ENCODE measurements around the gene WNT9B. TPM values are rescaled to one million over a fixed set of nuclear protein-coding genes. Genes with fewer than 3 reads are reported as not detected.
A peak's percentile ranks its signal among the peaks of the same experiment; 100 is the strongest.

The WNT9B gene
- total and polyA plus RNA-seq, 5 donors from 2014 or later, result not detected

DNA sequence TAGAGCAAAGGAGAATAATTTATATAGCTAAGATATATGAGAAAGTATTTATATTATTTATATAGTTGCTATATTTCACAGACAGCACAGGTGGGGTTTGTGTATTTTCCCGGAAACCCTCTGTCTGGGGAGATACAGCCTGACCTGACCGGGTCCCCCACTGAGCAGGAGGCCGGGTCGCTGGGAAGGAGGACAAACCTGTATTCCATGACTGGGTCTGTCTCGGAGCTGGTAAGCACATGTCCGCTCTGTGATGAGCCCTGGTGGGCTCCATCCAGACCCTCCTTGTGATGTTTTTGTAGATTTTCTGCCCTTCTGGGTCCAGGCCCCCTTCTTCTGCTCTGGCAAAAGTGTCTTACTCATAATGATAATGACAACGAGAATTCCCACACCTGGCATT, 27.7 kb downstream of the WNT9B start:
- Mint-ChIP-seq H3K27ac (no peak overlapping the region), H3K27me3 (no peaks in the 10 kb centered on the region), H3K4me1 (no peaks in the 10 kb centered on the region), H3K36me3 (no peaks in the 10 kb centered on the region), H3K9me3 (peaks cover 0 to 1% (median 0%) of the 10 kb centered on the region in 7 donors), H3K4me3 (no peak overlapping the region)
- ATAC-seq (ENCODE audit: low read depth in 2 of 2), result no peak
- no peaks in the 10 kb centered on the region for H3K27me3 ChIP-seq (ENCODE audit: control insufficient read depth, insufficient read depth, low read length)
- no peaks in the 10 kb centered on the region for H3K4me1 ChIP-seq (ENCODE audit: control insufficient read depth, insufficient read depth, low read length, poor library complexity, severe bottlenecking)
- H3K9me3 ChIP-seq (ENCODE audit: control insufficient read depth in 2 of 2, low read length in 2 of 2), result no peaks in the 10 kb centered on the region
- no peak for DNase-seq
- no peak overlapping the region for H3K27ac ChIP-seq (ENCODE audit: insufficient read depth, low read length, poor library complexity, severe bottlenecking)
- H3K36me3 ChIP-seq (ENCODE audit: control insufficient read depth, insufficient read depth, low read length), result no peaks in the 10 kb centered on the region
- no peak overlapping the region for H3K4me3 ChIP-seq (ENCODE audit: low read depth, low read length)

DNA sequence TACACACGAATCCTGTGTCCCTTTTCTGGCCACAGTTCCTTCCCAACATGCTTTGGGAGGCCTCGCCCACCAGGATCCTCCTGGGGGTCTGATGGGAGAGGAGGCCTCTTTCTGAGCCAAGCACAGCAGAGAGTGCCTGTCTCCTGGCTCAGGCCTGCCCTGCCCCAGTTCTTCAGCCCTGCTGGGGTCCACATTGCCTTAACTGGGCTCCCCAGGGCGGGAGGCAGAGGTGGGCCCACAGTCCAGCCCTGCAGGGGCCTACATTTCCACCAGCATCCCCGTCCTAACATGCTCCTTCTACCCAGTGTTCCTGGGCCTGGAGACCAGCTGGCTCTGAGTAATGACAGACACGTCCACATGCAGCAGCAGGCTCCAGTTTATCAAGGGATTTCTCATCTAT, 29.6 kb downstream of the WNT9B start:
- Histone ChIP-seq H3K27ac (ENCODE audit: insufficient read depth, low read length, poor library complexity, severe bottlenecking) (no peak overlapping the region), H3K4me1 (ENCODE audit: control insufficient read depth, insufficient read depth, low read length, poor library complexity, severe bottlenecking) (no peaks in the 10 kb centered on the region), H3K27me3 (ENCODE audit: control insufficient read depth, insufficient read depth, low read length) (no peaks in the 10 kb centered on the region), H3K9me3 (ENCODE audit: control insufficient read depth in 2 of 2, low read length in 2 of 2) (no peaks in the 10 kb centered on the region), H3K36me3 (ENCODE audit: control insufficient read depth, insufficient read depth, low read length) (no peaks in the 10 kb centered on the region), H3K4me3 (ENCODE audit: low read depth, low read length) (no peak overlapping the region)
- DNase-seq (no peak), ATAC-seq (ENCODE audit: low read depth in 2 of 2) (no peak)
- Mint-ChIP-seq H3K27me3 (peaks cover 5% of the 10 kb centered on the region), H3K36me3 (no peaks in the 10 kb centered on the region), H3K4me3 (no peak overlapping the region), H3K27ac (no peak overlapping the region), H3K9me3 (peaks cover 0 to 1% (median 0%) of the 10 kb centered on the region in 7 donors), H3K4me1 (no peaks in the 10 kb centered on the region)

DNA sequence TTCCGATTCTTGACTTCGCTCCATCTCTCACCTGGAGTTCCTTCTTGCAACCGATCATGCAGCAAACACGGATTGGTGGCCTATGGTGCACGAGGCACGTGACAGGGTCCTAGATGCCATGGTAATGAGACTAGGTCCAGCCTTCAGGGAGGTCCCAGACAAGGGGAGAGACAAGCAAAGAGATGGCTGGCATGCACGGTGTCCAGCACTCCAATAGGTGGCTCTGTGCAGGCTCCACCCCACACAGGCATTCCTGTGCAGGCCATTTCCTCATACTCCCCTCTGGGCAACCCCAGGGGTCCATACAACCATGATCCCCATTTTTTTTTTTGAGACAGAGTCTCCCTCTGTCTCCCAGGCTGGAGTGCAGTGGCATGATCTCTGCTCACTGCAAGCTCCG, 31.3 kb downstream of the WNT9B start:
- Histone ChIP-seq H3K27ac (ENCODE audit: insufficient read depth, low read length, poor library complexity, severe bottlenecking) (no peak overlapping the region), H3K36me3 (ENCODE audit: control insufficient read depth, insufficient read depth, low read length) (no peaks in the 10 kb centered on the region), H3K4me1 (ENCODE audit: control insufficient read depth, insufficient read depth, low read length, poor library complexity, severe bottlenecking) (no peaks in the 10 kb centered on the region), H3K4me3 (ENCODE audit: low read depth, low read length) (no peak overlapping the region), H3K27me3 (ENCODE audit: control insufficient read depth, insufficient read depth, low read length) (no peaks in the 10 kb centered on the region), H3K9me3 (ENCODE audit: control insufficient read depth in 2 of 2, low read length in 2 of 2) (no peaks in the 10 kb centered on the region)
- no peak for DNase-seq
- Mint-ChIP-seq H3K36me3 (no peaks in the 10 kb centered on the region), H3K4me3 (no peak overlapping the region), H3K9me3 (peaks cover 0 to 1% (median 0%) of the 10 kb centered on the region in 7 donors), H3K27ac (no peak overlapping the region), H3K27me3 (peaks cover 5% of the 10 kb centered on the region), H3K4me1 (no peaks in the 10 kb centered on the region)
- no peak for ATAC-seq (ENCODE audit: low read depth in 2 of 2)

DNA sequence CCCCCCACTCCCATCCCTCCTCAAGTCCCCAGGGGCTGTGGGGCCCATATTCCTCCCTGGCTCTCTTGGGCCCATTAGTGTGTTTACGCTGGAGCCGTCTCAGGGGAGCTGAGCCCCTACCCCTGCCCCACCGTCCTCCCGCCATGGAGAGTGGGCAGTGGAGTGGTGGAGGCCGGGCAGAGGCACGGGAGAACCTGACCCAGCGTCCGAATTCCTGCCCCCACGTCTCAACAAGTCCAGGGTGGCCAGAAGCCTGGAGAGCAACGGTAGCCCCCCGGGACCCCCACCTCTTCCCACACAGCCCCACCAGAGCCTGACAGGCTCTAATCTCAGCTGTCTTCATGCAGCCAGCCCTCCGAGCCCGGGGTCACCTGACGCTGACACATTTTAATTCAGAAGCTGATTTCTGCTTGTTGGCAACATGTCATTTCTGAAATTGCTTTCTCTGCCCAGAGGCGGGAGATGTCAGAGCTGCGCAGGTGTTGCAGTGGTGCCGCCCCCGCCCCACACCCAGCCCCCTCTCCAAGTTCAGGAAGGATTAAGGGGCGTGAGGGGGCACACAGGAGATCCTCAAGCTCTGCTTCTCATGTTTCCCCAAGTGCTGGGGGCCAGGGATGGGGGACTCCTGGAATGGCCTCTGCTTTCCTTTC, 32.6 kb downstream of the WNT9B start:
- ATAC-seq (ENCODE audit: low read depth in 2 of 2), result no peak
- no peak overlapping the region for H3K4me3 ChIP-seq (ENCODE audit: low read depth, low read length)
- Mint-ChIP-seq H3K4me1 (no peaks in the 10 kb centered on the region), H3K27ac (no peak overlapping the region), H3K27me3 (peaks cover 10% of the 10 kb centered on the region), H3K9me3 (peaks cover 0 to 1% (median 0%) of the 10 kb centered on the region in 7 donors), H3K36me3 (no peaks in the 10 kb centered on the region), H3K4me3 (no peak overlapping the region)
- H3K27me3 ChIP-seq (ENCODE audit: control insufficient read depth, insufficient read depth, low read length), result no peaks in the 10 kb centered on the region
- DNase-seq, result no peak
- H3K4me1 ChIP-seq (ENCODE audit: control insufficient read depth, insufficient read depth, low read length, poor library complexity, severe bottlenecking), result no peaks in the 10 kb centered on the region
- no peaks in the 10 kb centered on the region for H3K36me3 ChIP-seq (ENCODE audit: control insufficient read depth, insufficient read depth, low read length)
- H3K9me3 ChIP-seq (ENCODE audit: control insufficient read depth in 2 of 2, low read length in 2 of 2), result no peaks in the 10 kb centered on the region
- H3K27ac ChIP-seq (ENCODE audit: insufficient read depth, low read length, poor library complexity, severe bottlenecking), result no peak overlapping the region

DNA sequence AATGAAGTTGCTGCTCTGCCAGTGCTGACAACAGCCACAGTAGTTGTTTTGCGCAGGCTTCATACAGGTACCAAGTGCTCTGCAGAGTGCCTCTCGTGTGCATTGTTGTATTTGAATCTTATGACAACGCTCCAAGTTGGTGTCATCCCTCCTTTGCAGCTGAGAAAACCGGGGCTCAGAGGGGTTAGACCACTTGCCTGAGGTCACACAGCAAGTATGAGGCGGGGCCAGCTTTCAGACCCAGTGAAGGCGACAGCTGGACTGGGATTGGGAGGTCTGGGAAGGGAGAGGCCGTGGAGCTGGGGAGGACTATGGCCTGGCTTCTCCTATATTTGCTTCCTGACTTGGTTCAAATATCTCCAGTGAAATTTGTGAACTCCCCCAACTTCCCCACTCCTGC, 33.2 kb downstream of the WNT9B start:
- Histone ChIP-seq H3K4me1 (ENCODE audit: control insufficient read depth, insufficient read depth, low read length, poor library complexity, severe bottlenecking) (no peaks in the 10 kb centered on the region), H3K36me3 (ENCODE audit: control insufficient read depth, insufficient read depth, low read length) (no peaks in the 10 kb centered on the region), H3K27ac (ENCODE audit: insufficient read depth, low read length, poor library complexity, severe bottlenecking) (no peak overlapping the region), H3K4me3 (ENCODE audit: low read depth, low read length) (no peak overlapping the region), H3K27me3 (ENCODE audit: control insufficient read depth, insufficient read depth, low read length) (no peaks in the 10 kb centered on the region), H3K9me3 (ENCODE audit: control insufficient read depth in 2 of 2, low read length in 2 of 2) (no peaks in the 10 kb centered on the region)
- no peaks in the 10 kb centered on the region for H3K4me1 Mint-ChIP-seq
- no peak overlapping the region for H3K27ac Mint-ChIP-seq
- H3K27me3 Mint-ChIP-seq, result peaks cover 10% of the 10 kb centered on the region
- DNase-seq (no peak), ATAC-seq (ENCODE audit: low read depth in 2 of 2) (no peak)
- no peaks in the 10 kb centered on the region for H3K36me3 Mint-ChIP-seq
- no peak overlapping the region for H3K4me3 Mint-ChIP-seq
- peaks cover 0 to 1% (median 0%) of the 10 kb centered on the region in 7 donors for H3K9me3 Mint-ChIP-seq

DNA sequence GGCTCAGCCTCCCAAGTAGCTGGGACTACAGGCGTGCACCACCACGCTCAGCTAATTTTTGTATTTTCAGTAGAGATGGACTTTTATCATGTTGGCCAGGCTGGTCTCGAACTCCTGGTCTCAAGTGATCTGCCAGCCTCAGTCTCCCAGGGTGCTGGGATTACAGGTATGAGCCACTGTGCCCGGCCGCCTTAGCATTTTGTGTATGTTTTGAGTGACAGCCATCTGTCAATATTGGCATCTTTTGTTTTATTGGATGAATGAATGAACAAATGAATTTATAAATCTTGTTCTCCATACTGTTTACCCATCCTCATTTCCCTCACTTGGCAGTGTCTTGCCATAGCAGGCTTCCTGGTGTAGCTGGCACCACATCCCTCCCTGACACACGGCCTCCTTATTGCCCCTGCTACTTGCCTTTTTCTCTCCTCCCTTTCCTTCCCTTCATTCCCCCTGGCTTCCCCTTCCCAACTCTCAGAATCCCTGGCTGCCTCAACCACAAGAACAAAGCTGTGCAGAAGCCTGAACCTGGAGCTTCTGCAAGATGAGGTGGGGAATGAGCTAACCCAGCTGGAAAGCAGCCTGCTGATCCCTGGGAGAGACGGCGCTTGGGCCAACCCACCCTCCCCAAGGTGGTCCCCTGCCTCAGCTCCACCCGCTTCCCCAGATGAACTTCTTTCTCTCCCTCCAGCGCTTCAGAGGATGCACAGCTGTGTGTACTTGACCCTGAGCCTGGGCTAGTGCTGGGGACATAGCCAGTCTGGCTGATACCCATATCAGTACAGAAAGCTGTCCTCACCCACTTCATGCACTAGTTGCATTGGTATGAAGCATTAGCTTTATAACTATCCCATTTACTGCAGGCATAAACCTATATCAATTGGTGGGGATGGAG, 34.3 kb downstream of the WNT9B start:
- Mint-ChIP-seq H3K27ac (no peak overlapping the region), H3K9me3 (no peaks in the 10 kb centered on the region), H3K36me3 (no peaks in the 10 kb centered on the region), H3K27me3 (peaks cover 16% of the 10 kb centered on the region), H3K4me3 (peak overlapping the region in 1 of 4 donors; percentile 62), H3K4me1 (no peaks in the 10 kb centered on the region)
- Histone ChIP-seq H3K36me3 (ENCODE audit: control insufficient read depth, insufficient read depth, low read length) (no peaks in the 10 kb centered on the region), H3K4me3 (ENCODE audit: low read depth, low read length) (no peak overlapping the region), H3K27ac (ENCODE audit: insufficient read depth, low read length, poor library complexity, severe bottlenecking) (no peak overlapping the region), H3K27me3 (ENCODE audit: control insufficient read depth, insufficient read depth, low read length) (no peaks in the 10 kb centered on the region), H3K4me1 (ENCODE audit: control insufficient read depth, insufficient read depth, low read length, poor library complexity, severe bottlenecking) (no peaks in the 10 kb centered on the region), H3K9me3 (ENCODE audit: control insufficient read depth in 2 of 2, low read length in 2 of 2) (no peaks in the 10 kb centered on the region)
- no peak for ATAC-seq (ENCODE audit: low read depth in 2 of 2)
- DNase-seq, result no peak

DNA sequence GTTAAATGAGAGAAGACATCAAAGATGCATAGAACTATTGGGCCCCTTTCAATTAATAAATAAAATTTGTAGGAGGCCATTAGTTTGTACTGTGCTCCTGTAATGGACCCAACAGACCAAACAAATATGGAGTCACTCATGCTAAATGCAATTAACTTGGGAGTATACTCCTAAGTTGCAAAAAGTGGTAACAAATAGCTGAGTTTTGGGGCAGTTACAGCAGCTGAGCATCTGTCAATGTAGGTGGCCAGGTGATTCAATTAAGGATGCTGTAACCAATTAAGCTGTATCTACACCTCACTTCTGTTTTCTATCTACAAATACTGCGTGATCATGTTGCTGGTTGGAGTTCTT, 34.9 kb downstream of the WNT9B start:
- ATAC-seq (ENCODE audit: low read depth in 2 of 2), result no peak
- H3K27ac ChIP-seq (ENCODE audit: insufficient read depth, low read length, poor library complexity, severe bottlenecking), result no peak overlapping the region
- no peaks in the 10 kb centered on the region for H3K4me1 ChIP-seq (ENCODE audit: control insufficient read depth, insufficient read depth, low read length, poor library complexity, severe bottlenecking)
- H3K27me3 ChIP-seq (ENCODE audit: control insufficient read depth, insufficient read depth, low read length), result no peaks in the 10 kb centered on the region
- Mint-ChIP-seq H3K27me3 (peaks cover 16% of the 10 kb centered on the region), H3K36me3 (no peaks in the 10 kb centered on the region), H3K9me3 (no peaks in the 10 kb centered on the region), H3K4me3 (no peak overlapping the region), H3K4me1 (no peaks in the 10 kb centered on the region), H3K27ac (no peak overlapping the region)
- H3K4me3 ChIP-seq (ENCODE audit: low read depth, low read length), result no peak overlapping the region
- H3K36me3 ChIP-seq (ENCODE audit: control insufficient read depth, insufficient read depth, low read length), result no peaks in the 10 kb centered on the region
- no peak for DNase-seq
- H3K9me3 ChIP-seq (ENCODE audit: control insufficient read depth in 2 of 2, low read length in 2 of 2), result no peaks in the 10 kb centered on the region

DNA sequence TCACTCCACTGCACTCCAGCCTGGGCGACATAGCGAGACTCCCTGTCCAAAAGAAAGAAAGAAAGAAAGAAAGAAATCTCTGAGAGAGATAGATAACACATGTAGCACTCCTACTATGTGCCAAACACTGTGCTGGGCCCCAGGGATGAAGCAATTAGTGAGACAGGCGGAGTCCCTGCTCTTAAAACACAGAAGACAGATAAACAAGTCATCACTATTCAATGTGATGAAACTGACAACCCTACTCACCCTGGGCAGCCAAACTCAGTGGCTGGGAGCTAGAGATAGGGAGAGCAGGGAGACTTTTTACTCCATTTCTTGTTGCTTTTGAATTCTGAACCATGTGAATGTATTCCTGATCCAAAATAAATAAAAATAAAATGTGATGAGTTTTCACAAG, 36.3 kb downstream of the WNT9B start:
- ATAC-seq (ENCODE audit: low read depth in 2 of 2), result no peak
- no peak for DNase-seq
- H3K27me3 ChIP-seq (ENCODE audit: control insufficient read depth, insufficient read depth, low read length), result peaks cover 3% of the 10 kb centered on the region
- H3K4me1 ChIP-seq (ENCODE audit: control insufficient read depth, insufficient read depth, low read length, poor library complexity, severe bottlenecking), result no peaks in the 10 kb centered on the region
- no peaks in the 10 kb centered on the region for H3K9me3 ChIP-seq (ENCODE audit: control insufficient read depth in 2 of 2, low read length in 2 of 2)
- Mint-ChIP-seq H3K9me3 (no peaks in the 10 kb centered on the region), H3K27ac (no peak overlapping the region), H3K36me3 (no peaks in the 10 kb centered on the region), H3K4me3 (no peak overlapping the region), H3K4me1 (no peaks in the 10 kb centered on the region), H3K27me3 (peaks cover 16% of the 10 kb centered on the region)
- no peak overlapping the region for H3K27ac ChIP-seq (ENCODE audit: insufficient read depth, low read length, poor library complexity, severe bottlenecking)
- no peak overlapping the region for H3K4me3 ChIP-seq (ENCODE audit: low read depth, low read length)
- no peaks in the 10 kb centered on the region for H3K36me3 ChIP-seq (ENCODE audit: control insufficient read depth, insufficient read depth, low read length)

All from CD4-positive, CD25-positive, alpha-beta regulatory T cell (primary cell).